B cell (primary cell): ENCODE data around the gene CCL28. TPM values are rescaled to one million over a fixed set of nuclear protein-coding genes. Genes with fewer than 3 reads are reported as not detected.

Experiments
- ATAC-seq: fragments of 200-7000 bp; cut with Tn5 transposase; one replicate; pipeline ENCODE4 v1.10.0; 2021; ENCODE audit warnings: low read depth, mild to moderate bottlenecking, moderate number of reproducible peaks, moderate library complexity
- CTCF ChIA-PET: fragments of 350-600 bp; sonication (Branson Sonifier 250); formaldehyde crosslinking; loops from one replicate; lab custom pipeline; 2021; ENCODE audit warnings: antibody characterized with exemption, inconsistent platforms; lab: Charles Lee
- POLR2A ChIA-PET: fragments of 350-600 bp; sonication (Branson Sonifier 250); formaldehyde crosslinking; loops from one replicate; lab custom pipeline; 2021; ENCODE audit warnings: antibody characterized with exemption; lab: Charles Lee
- DNase-seq: peaks from one replicate; pipeline ENCODE4 v3.0.0; 2013
- H2AFZ ChIP-seq: 2 replicates; pipeline ENCODE4 v1.6.1; 2012; ENCODE audit warnings: mild to moderate bottlenecking, low read depth, low read length; ENCODE audit not compliant: insufficient read depth, poor library complexity, severe bottlenecking
- H3K27ac ChIP-seq, 2 donors: 1 replicate in 1 of 2; 2 replicates in 1 of 2; pipeline ENCODE4 v1.5.1; 2012 to 2013; ENCODE audit warnings: low read length in 2 of 2, mild to moderate bottlenecking in 2 of 2, moderate library complexity in 1 of 2
- H3K27me3 ChIP-seq, 4 experiments: fragments of 200-600 bp in 1 of 4; sonication (generic) in 1 of 4; replicated peaks in 1 of 4; 1 replicate in 2 of 4; 2 replicates in 2 of 4; pipeline versions ENCODE4 v1.6.1 to v1.7.0; 2013 to 2016; ENCODE audit warnings: low read length in 3 of 4, mild to moderate bottlenecking in 2 of 4, mixed read lengths in 1 of 4, moderate library complexity in 1 of 4; ENCODE audit not compliant: insufficient read depth in 4 of 4, control insufficient read depth in 3 of 4; ENCODE audit errors: control extremely low read depth in 1 of 4
- H3K36me3 ChIP-seq, 2 experiments: replicated peaks in 1 of 2; 1 replicate in 1 of 2; 2 replicates in 1 of 2; pipeline versions ENCODE4 v1.6.1 to v1.7.1; 2013; ENCODE audit warnings: low read length in 1 of 2; ENCODE audit not compliant: insufficient read depth in 2 of 2, control insufficient read depth in 1 of 2; ENCODE audit errors: control extremely low read depth in 1 of 2, extremely low read depth in 1 of 2
- H3K4me1 ChIP-seq, 2 donors: fragments of 200-600 bp in 1 of 2; sonication (generic) in 1 of 2; 1 replicate in 1 of 2; 2 replicates in 1 of 2; pipeline versions ENCODE4 v1.5.1 to v1.6.1; 2013 to 2017; ENCODE audit warnings: low read length in 2 of 2; ENCODE audit not compliant: control insufficient read depth in 2 of 2, insufficient read depth in 2 of 2
- H3K4me2 ChIP-seq: replicated peaks from 2 replicates; pipeline ENCODE3; 2012; ENCODE audit warnings: mild to moderate bottlenecking, low read depth, low read length; ENCODE audit not compliant: poor library complexity, severe bottlenecking
- H3K4me3 ChIP-seq, 5 experiments: fragments of 200-600 bp in 1 of 5; sonication (generic) in 1 of 5; 1 replicate in 3 of 5; 2 replicates in 2 of 5; pipeline versions ENCODE4 v1.5.1 to v1.7.0; 2011 to 2016; ENCODE audit warnings: low read length in 4 of 5, mild to moderate bottlenecking in 4 of 5, low read depth in 2 of 5, control low read depth in 1 of 5, moderate library complexity in 1 of 5; ENCODE audit not compliant: insufficient read depth in 1 of 5; ENCODE audit errors: control extremely low read depth in 1 of 5, extremely low read depth in 1 of 5
- H3K79me2 ChIP-seq: fragments of 200-600 bp; sonication (generic); one replicate; pipeline ENCODE4 v1.6.0; 2016; ENCODE audit warnings: low read length; ENCODE audit not compliant: control insufficient read depth, insufficient read depth
- H3K9ac ChIP-seq: fragments of 200-600 bp; sonication (generic); 2 replicates; pipeline ENCODE4 v1.6.1; 2017; ENCODE audit warnings: mild to moderate bottlenecking, low read length, moderate library complexity
- H3K9me3 ChIP-seq, 3 donors: one replicate each; pipeline versions ENCODE4 v1.6.1 to v1.7.1; 2013; ENCODE audit warnings: low read length in 2 of 3; ENCODE audit not compliant: control insufficient read depth in 2 of 3, insufficient read depth in 1 of 3; ENCODE audit errors: control extremely low read depth in 1 of 3
- H4K20me1 ChIP-seq: 2 replicates; pipeline ENCODE4 v1.6.0; 2012; ENCODE audit warnings: mild to moderate bottlenecking, low read length; ENCODE audit not compliant: insufficient read depth, control insufficient read depth, poor library complexity, severe bottlenecking
- H3K27ac Mint-ChIP-seq: one replicate; pipeline ENCODE4 v1.8.0; 2021; ENCODE audit warnings: mixed read lengths
- H3K27me3 Mint-ChIP-seq: one replicate; pipeline ENCODE4 v1.8.0; 2021; ENCODE audit warnings: mixed read lengths
- H3K4me1 Mint-ChIP-seq: one replicate; pipeline ENCODE4 v1.8.0; 2021; ENCODE audit warnings: mixed read lengths
- H3K4me3 Mint-ChIP-seq: one replicate; pipeline ENCODE4 v1.8.0; 2021; ENCODE audit warnings: mixed read lengths
- H3K9me3 Mint-ChIP-seq: one replicate; pipeline ENCODE4 v1.8.0; 2022; ENCODE audit warnings: mixed read lengths; ENCODE audit not compliant: insufficient read depth
- EZH2 ChIP-seq: IDR thresholded peaks from 2 replicates; pipeline ENCODE4 v1.6.1; 2012; ENCODE audit warnings: borderline replicate concordance, low read depth, mild to moderate bottlenecking, moderate library complexity, low read length; ENCODE audit not compliant: insufficient read depth, poor library complexity, severe bottlenecking
- WGBS: methylation state at CpG from one replicate; pipeline ENCODE4 v1.1.5; 2013; ENCODE audit warnings: missing lambda C conversion rate; ENCODE audit not compliant: insufficient coverage; 5-methylcytosine and 5-hydroxymethylcytosine counted together
- intact Hi-C: fragments of 100-400 bp; cut with micrococcal nuclease; formaldehyde crosslinking; loops from one replicate; pipeline ENCODE4 v1.10.0; 2022
- polyA plus RNA-seq: library from polyadenylated mRNA; depleted of rRNA; stranded (reverse); fragments of >200 nt; gene quantifications from 2 replicates; pipeline ENCODE4 v1.2.3, GENCODE V29; 2012
- total RNA-seq, 2 donors: library from RNA; stranded (reverse); fragments of 120-200 nt in 1 of 2; gene quantifications; 1 replicate in 1 of 2; 2 replicates in 1 of 2; pipeline versions ENCODE4 v1.2.3 to v1.2.4, GENCODE V29; 2013 to 2022
- TF ChIP-seq, protein P1 (sequence below): fragments of 200-600 bp; IDR thresholded peaks from one replicate; pipeline ENCODE4 v1.8.0; 2022; ENCODE audit warnings: antibody characterized with exemption, mild to moderate bottlenecking

CCL28 gene
- total and polyA plus RNA-seq, 2 donors (not counting 1 experiment from before 2014, with no cell fraction given), result 18.6 to 18.7 TPM

DNA sequence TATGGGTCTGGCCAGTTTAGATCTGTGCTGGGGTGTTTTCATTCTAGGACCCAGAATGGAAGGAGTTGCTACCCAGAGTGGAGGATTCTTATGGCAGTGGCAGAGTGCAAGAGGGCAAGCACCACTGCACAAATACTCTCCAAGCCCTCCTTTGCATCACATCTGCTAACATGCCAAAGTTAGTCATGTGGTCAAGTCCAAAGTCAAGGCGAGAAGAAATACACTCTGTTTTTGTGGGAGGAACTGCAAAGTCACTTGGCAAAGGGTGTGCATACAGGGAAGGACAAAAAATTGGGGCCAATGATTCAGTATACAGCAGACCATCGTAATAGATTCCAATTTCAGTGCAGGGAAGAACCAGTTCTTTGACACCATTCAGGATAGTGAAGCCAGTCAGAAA lies 55.1 kb downstream of the CCL28 start:
- POLR2A ChIA-PET, result no interaction called here
- Mint-ChIP-seq H3K27ac (no peak overlapping the region), H3K9me3 (peaks cover 14% of the 10 kb centered on the region), H3K27me3 (no peaks in the 10 kb centered on the region), H3K4me3 (no peak overlapping the region), H3K4me1 (no peaks in the 10 kb centered on the region)
- ATAC-seq (no peak), DNase-seq (no peak)
- Histone ChIP-seq H3K4me2 (no peak overlapping the region), H3K9me3 (peaks cover 0 to 11% (median 6%) of the 10 kb centered on the region in 3 donors), H3K4me1 (no peaks in the 10 kb centered on the region), H3K79me2 (no peaks in the 10 kb centered on the region), H2AFZ (no peak overlapping the region), H3K9ac (no peak overlapping the region), H4K20me1 (no peaks in the 10 kb centered on the region), H3K27ac (no peak overlapping the region), H3K27me3 (no peaks in the 10 kb centered on the region), H3K4me3 (no peak overlapping the region), H3K36me3 (no peaks in the 10 kb centered on the region)
- WGBS, result 100% methylated on average over 1 of the region's 2 CpGs
- TF ChIP-seq, protein P1, sequence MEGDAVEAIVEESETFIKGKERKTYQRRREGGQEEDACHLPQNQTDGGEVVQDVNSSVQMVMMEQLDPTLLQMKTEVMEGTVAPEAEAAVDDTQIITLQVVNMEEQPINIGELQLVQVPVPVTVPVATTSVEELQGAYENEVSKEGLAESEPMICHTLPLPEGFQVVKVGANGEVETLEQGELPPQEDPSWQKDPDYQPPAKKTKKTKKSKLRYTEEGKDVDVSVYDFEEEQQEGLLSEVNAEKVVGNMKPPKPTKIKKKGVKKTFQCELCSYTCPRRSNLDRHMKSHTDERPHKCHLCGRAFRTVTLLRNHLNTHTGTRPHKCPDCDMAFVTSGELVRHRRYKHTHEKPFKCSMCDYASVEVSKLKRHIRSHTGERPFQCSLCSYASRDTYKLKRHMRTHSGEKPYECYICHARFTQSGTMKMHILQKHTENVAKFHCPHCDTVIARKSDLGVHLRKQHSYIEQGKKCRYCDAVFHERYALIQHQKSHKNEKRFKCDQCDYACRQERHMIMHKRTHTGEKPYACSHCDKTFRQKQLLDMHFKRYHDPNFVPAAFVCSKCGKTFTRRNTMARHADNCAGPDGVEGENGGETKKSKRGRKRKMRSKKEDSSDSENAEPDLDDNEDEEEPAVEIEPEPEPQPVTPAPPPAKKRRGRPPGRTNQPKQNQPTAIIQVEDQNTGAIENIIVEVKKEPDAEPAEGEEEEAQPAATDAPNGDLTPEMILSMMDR, result no peak
- TF ChIP-seq EZH2, result no peak
- intact Hi-C loops, result no loop called here
- CTCF ChIA-PET, result no interaction called here

DNA sequence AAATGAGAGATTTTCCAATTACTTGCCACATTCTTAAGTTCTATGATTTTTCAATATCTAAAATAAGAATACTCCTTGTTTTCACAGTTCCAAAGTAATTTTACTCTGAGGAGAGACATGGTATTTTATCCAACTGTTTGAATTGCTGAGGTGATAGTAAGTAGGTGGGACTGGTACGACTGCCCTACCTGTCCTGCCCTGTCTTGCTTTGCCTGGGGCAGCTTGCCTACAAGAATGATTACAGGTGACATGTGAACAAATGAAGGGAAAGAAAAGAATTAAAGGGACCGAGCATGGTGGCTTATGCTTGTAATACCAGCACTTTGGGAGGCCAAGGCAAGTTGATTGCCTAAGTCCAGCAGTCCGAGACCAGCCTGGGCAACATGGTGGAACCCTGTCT lies 57.4 kb downstream of the CCL28 start:
- Histone ChIP-seq H3K27me3 (no peaks in the 10 kb centered on the region), H3K4me2 (no peak overlapping the region), H3K9ac (no peak overlapping the region), H2AFZ (no peak overlapping the region), H3K9me3 (peaks cover 0 to 5% (median 4%) of the 10 kb centered on the region in 3 donors), H3K4me3 (no peak overlapping the region), H3K27ac (no peak overlapping the region), H4K20me1 (no peaks in the 10 kb centered on the region), H3K4me1 (no peaks in the 10 kb centered on the region), H3K36me3 (no peaks in the 10 kb centered on the region), H3K79me2 (no peaks in the 10 kb centered on the region)
- Mint-ChIP-seq H3K27ac (no peak overlapping the region), H3K4me3 (no peak overlapping the region), H3K4me1 (no peaks in the 10 kb centered on the region), H3K9me3 (peaks cover 2% of the 10 kb centered on the region), H3K27me3 (no peaks in the 10 kb centered on the region)
- TF ChIP-seq EZH2, result no peak
- TF ChIP-seq, protein P1, result no peak
- ATAC-seq (no peak), DNase-seq (no peak)
- intact Hi-C loops, result no loop called here
- ChIA-PET POLR2A (no interaction called here), CTCF (no interaction called here)
- WGBS, result 100% methylated on average over 1 of the region's 3 CpGs
